GM19438 (cell line): ENCODE data around the gene SMIM26.
A peak's percentile ranks its signal among the peaks of the same experiment; 100 is the strongest.

Source experiments
- ATAC-seq: cut with Tn5 transposase; IDR thresholded peaks from one replicate; pipeline ENCODE4 v1.9.1; 2021; ENCODE audit warnings: low read depth; ENCODE audit not compliant: unreplicated experiment

SMIM26 gene

GRCh38 chr20:18578581-18578980 lies 11.3 kb downstream of the SMIM26 start:
- no peak for ATAC-seq

GRCh38 chr20:18580012-18580411 lies 12.8 kb downstream of the SMIM26 start:
- no peak for ATAC-seq

- ATAC-seq: no peak
Observed at GRCh38 chr20:18585134-18585533, 17.9 kb downstream of the SMIM26 start.

GRCh38 chr20:18587665-18588573 lies 20.7 kb downstream of the SMIM26 start, which contains the start of gene DTD1:
TSS of gene DTD1 (plus strand) at chr20:18588054. CDS start at chr20:18588073, 19 bp downstream.
- ATAC-seq: peak; percentile 95

GRCh38 chr20:18588574-18588933 lies 21.3 kb downstream of the SMIM26 start:
- peak; percentile 20 for ATAC-seq

GRCh38 chr20:18589941-18590674 lies 22.9 kb downstream of the SMIM26 start:
- ATAC-seq: no peak

GRCh38 chr20:18596270-18596669 lies 29.0 kb downstream of the SMIM26 start:
- ATAC-seq: no peak

GRCh38 chr20:18609741-18610140 lies 42.5 kb downstream of the SMIM26 start:
- ATAC-seq: no peak

GRCh38 chr20:18611492-18611891 lies 44.3 kb downstream of the SMIM26 start:
- ATAC-seq: no peak

- no peak for ATAC-seq
Observed at GRCh38 chr20:18613553-18613952, 46.3 kb downstream of the SMIM26 start.

GRCh38 chr20:18614244-18614643 lies 47.0 kb downstream of the SMIM26 start:
- ATAC-seq: no peak

- ATAC-seq: no peak
Observed at GRCh38 chr20:18615020-18615650, 47.9 kb downstream of the SMIM26 start.
